GM21717 (cell line): ENCODE results near the gene DGAT2.

Experiments used
- ATAC-seq: cut with Tn5 transposase; IDR thresholded peaks from one replicate; pipeline ENCODE4 v1.9.1; 2021; ENCODE audit warnings: mild to moderate bottlenecking, moderate library complexity; ENCODE audit not compliant: unreplicated experiment

DGAT2 gene

DNA sequence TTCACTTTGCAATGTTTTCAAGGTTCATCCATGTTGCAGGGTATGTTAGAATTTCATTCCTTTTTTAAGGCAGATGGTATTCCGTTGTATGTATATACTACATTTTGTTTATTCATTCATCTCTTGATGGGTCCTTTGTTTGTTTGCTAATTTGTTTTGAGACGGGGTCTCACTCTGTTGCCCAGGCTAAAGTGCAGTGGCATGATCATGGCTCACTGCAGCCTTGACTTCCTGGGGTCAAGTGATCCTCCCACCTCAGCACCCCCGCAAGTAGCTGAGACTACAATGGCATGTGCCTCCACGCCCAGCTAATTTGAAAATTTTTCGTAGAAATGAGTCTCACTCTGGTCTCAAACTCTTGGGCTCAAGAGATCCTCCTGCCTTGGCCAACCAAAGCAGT, 52.6 kb downstream of the DGAT2 start:
- no peak for ATAC-seq

DNA sequence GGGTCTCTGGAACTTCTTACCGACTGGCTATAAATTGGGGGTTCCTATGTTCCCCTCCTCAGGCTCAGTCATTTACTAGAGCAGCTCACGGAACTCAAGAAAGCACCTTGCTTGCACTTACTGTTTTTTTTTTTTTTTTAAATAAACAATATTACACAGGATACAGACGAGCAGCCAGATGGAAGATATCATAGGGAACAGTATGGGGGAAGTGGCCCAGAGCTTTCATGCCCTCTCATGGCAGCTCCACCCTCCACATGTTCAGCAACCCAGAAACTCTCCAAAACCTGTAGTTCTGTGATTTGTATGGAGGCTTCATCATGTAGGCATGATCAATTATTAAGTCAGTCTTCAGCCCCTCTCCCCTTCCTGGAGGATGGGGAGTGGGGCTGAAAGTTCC, 54.0 kb downstream of the DGAT2 start:
- ATAC-seq: no peak

- ATAC-seq: no peak
These were observed 54.8 kb downstream of the DGAT2 start for GRCh38 chr11:75823415-75823814.

- no peak for ATAC-seq
These were observed 55.4 kb downstream of the DGAT2 start for GRCh38 chr11:75823946-75824345.

- no peak for ATAC-seq
These were observed 58.1 kb downstream of the DGAT2 start for GRCh38 chr11:75826461-75827230.

GRCh38 chr11:75827562-75827961, 59.0 kb downstream of the DGAT2 start:
- no peak for ATAC-seq

- no peak for ATAC-seq
These were observed 63.4 kb downstream of the DGAT2 start for GRCh38 chr11:75831915-75832502.

- ATAC-seq: no peak
These were observed 66.2 kb downstream of the DGAT2 start for GRCh38 chr11:75834728-75835127.

GRCh38 chr11:75836417-75836816, 67.8 kb downstream of the DGAT2 start:
- ATAC-seq: no peak

DNA sequence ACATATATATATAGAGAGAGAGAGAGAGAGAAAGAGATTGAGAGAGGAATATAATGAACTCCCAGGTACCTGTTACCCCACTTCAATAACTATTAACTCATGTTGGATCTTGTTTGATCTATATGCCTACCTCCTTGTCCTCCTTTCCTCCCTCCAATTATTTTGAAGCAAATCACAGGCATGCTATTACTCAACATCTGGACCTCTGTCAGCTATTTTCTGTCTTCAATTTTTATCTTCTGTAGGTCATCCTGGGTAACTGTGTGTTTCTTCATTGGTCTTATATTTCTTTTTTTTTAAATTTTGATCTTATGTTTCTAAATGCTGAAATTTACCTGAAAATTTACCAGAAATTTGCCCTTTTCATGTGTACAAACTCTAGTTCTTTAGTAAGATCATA, 71.3 kb downstream of the DGAT2 start:
- ATAC-seq: no peak

DNA sequence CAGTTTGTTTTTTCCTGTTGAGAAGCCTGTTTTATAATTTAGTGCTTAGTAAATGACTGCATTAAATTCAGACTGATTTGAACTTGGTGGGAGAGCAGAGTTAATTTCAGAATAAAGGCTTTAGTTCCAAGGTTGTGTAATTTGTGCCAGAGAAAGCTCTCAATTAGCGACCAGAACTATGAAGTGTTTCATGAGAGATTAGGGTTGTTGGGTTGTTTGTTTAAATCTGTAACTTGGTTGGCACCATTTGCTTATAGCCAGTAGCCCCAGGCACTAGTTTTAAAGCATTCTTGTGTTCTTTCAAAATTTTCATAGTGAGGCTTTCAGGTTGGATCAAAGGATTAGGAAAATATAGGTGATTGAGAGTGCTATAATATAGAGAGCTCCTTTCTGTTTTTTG, 71.9 kb downstream of the DGAT2 start:
- ATAC-seq: no peak

DNA sequence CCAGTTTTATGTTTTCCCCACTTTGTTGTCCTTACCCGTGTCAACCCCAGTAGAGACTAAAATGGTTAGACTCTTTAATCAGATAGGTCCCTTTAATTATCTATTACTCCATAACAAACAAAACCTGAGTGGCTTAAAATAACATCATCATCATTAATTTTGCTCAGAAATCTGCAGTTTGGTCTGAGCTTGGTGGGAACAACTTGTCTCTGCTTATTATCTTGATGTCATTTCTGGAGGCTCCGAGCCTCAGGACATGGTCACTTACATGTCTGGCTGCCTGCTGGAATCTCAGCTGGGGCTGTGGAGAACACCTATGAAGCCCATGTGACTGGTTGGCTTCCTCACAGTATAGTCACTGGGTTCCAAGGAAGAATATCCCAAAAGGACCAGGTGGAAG, 73.2 kb downstream of the DGAT2 start:
- no peak for ATAC-seq

DNA sequence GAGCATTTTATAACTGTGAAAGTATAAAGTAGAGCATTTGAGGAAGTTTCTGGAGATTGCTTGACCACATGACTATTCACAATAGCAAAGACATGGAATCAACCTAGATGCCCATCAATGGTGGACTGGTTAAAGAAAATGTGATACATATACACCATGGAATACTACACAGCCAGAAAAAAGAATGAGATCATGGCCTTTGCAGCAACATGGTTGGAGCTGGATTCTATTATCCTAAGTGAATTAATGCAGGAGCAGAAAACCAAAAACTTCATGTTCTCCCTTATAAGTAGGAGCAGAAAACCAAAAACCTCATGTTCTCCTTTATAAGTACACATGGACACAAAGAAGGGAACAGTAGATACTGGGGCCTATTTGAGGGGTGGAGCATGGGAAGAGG, 76.7 kb downstream of the DGAT2 start:
- no peak for ATAC-seq

DNA sequence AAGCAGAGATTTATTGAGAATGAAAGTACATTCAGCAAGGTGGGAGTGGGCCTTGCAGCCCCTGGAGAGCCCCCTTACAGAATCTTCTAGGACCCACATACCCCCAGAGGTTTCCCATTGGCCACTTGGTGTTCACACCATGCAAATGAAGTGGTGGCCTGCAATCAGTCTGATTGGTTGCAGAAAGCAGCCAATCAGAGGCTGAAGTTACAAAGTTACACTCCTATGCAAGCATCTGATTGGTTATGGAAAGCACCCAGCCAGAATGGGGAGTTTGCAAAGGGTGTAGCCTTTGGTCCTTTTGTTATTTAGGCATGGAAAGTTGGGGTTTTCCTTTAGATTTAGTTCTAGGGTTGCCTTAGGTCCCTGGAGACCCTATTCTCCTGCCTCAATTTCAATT, 81.3 kb downstream of the DGAT2 start:
- no peak for ATAC-seq

- no peak for ATAC-seq
These were observed 82.2 kb downstream of the DGAT2 start for GRCh38 chr11:75850787-75851186.
